Measurements from ENCODE around the gene PGAM4. TPM values are rescaled to one million over a fixed set of nuclear protein-coding genes. Genes with fewer than 3 reads are reported as not detected.
"Not testable (repeated sequence)": the region's sequence is repeated elsewhere in the genome, so short reads cannot be mapped to it uniquely, and the experiment has no call there.

PGAM4 gene
- total RNA-seq, 2 donors from 2014 or later = not detected

GRCh38 chrX:77946571-77946970 lies 22.9 kb downstream of the PGAM4 start:
- no peak for ATAC-seq
- H3K36me3 ChIP-seq (replicated peaks in 1 of 2; ENCODE audit: insufficient read depth in 1 of 2, low read depth in 2 of 2) = no peaks in the 10 kb centered on the region
- TF ChIP-seq, protein P1, sequence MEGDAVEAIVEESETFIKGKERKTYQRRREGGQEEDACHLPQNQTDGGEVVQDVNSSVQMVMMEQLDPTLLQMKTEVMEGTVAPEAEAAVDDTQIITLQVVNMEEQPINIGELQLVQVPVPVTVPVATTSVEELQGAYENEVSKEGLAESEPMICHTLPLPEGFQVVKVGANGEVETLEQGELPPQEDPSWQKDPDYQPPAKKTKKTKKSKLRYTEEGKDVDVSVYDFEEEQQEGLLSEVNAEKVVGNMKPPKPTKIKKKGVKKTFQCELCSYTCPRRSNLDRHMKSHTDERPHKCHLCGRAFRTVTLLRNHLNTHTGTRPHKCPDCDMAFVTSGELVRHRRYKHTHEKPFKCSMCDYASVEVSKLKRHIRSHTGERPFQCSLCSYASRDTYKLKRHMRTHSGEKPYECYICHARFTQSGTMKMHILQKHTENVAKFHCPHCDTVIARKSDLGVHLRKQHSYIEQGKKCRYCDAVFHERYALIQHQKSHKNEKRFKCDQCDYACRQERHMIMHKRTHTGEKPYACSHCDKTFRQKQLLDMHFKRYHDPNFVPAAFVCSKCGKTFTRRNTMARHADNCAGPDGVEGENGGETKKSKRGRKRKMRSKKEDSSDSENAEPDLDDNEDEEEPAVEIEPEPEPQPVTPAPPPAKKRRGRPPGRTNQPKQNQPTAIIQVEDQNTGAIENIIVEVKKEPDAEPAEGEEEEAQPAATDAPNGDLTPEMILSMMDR (IDR thresholded peaks at IDR 0.05) = no peak
- TF ChIP-seq POLR2A (IDR thresholded peaks at IDR 0.05) = no peak
- no peak for DNase-seq
- 93 to 98% methylated on average over 2 of the region's 2 CpGs for WGBS, 2 donors
- no peak overlapping the region for H3K4me3 ChIP-seq
- no peaks in the 10 kb centered on the region for H3K27me3 ChIP-seq
- H3K4me1 ChIP-seq = peaks cover 5% of the 10 kb centered on the region
- H3K27ac ChIP-seq = no peak overlapping the region
- intact Hi-C loops (cut with DNase I) = no loop called here
- H3K9me3 ChIP-seq = no peaks in the 10 kb centered on the region

DNA sequence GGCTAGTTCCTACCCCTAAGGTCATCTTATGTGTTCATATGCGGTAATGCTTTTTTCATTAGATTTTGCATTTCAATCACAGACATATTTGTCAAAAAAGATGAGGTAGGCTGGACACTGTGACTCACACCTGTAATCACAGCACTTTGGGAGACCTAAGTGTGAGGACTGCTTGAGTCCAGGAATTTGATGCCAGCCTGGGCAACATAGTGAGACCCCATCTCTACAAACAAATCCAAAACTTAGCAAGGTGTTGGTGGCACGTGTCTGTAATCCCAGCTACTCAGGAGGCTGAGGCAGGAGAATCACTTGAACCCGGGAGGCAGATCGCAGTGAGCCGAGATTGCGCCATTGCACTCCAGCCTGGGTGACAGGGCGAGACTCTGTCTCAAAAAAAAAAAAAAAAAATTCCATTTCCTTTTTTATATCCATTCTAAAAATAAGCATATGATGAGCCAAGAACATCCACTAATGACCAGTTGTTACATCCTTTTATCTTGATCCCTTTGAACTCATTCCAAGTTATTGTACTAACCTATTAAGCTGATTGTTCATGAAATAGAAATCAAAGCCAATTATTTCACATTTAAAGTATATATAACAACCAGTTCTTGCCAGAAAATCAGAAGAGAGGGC lies 23.4 kb downstream of the PGAM4 start:
- H3K9me3 ChIP-seq = no peaks in the 10 kb centered on the region
- DNase-seq (no peak), ATAC-seq (no peak)
- intact Hi-C loops (cut with DNase I) = no loop called here
- WGBS, 2 donors = 81 to 96% methylated on average over 6 to 7 of the region's 7 CpGs
- H3K27me3 ChIP-seq = no peaks in the 10 kb centered on the region
- TF ChIP-seq, protein P1 (IDR thresholded peaks at IDR 0.05) = no peak
- no peak for TF ChIP-seq POLR2A (IDR thresholded peaks at IDR 0.05)
- no peak overlapping the region for H3K27ac ChIP-seq
- no peak overlapping the region for H3K4me3 ChIP-seq
- peaks cover 5% of the 10 kb centered on the region for H3K4me1 ChIP-seq
- no peaks in the 10 kb centered on the region for H3K36me3 ChIP-seq (replicated peaks in 1 of 2; ENCODE audit: insufficient read depth in 1 of 2, low read depth in 2 of 2)

DNA sequence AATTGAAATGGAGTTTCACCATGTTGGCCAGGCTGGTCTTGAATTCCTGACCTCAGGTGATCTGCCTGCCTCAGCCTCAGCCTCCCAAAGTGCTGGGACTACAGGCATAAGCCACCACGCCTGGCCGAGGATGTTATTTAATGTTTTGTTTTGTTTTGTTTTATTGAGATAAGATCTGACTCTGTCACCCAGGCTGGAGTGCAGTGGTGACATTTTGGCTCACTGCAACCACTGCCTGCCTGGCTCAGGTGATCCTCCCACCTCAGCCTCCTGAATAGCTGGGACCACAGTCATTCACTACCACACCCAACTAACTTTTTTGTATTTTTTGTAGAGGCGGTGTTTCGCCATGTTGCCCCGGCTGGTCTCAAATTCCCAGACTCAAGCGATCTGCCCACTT lies 24.4 kb downstream of the PGAM4 start:
- intact Hi-C loops (cut with DNase I); H3K27me3 ChIP-seq; H3K27ac ChIP-seq; H3K36me3 ChIP-seq (replicated peaks in 1 of 2; ENCODE audit: insufficient read depth in 1 of 2, low read depth in 2 of 2); H3K4me1 ChIP-seq; ATAC-seq; H3K4me3 ChIP-seq; H3K9me3 ChIP-seq; DNase-seq: not testable (repeated sequence)
- WGBS, 2 donors = 97 to 99% methylated on average over 6 of the region's 6 CpGs

DNA sequence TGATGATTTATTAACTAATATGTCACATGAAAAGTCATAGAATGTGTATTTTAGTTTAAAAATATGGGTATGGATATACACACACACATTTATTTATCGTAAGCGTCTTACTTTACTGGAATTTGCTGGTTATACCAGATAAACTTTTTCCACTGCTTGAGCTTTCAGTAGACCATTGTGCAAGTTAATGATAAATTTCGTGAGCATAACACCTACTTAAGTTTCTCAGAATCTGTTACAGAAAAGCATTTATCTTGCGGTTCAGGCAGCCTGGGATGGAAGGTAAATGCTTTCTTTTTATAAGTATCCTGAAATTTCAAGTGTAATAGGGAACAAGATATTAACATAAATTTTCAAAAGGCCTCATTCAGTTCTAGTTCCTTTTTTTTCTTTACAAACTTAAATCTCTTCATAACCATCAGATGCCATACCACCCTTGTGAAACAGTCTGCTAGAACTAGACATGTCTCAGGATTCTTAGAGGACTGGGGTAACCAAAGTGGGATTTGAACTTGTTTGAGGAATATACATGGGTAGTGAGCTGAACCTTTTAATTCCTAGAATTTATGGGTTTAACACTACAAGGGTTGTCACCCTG lies 31.3 kb downstream of the PGAM4 start:
- DNase-seq (no peak), ATAC-seq (no peak)
- Histone ChIP-seq H3K4me1 (peaks cover 23% of the 10 kb centered on the region), H3K9me3 (no peaks in the 10 kb centered on the region), H3K27me3 (no peaks in the 10 kb centered on the region), H3K4me3 (no peak overlapping the region), H3K36me3 (replicated peaks in 1 of 2; ENCODE audit: insufficient read depth in 1 of 2, low read depth in 2 of 2) (no peaks in the 10 kb centered on the region), H3K27ac (peak overlapping the region in 1 of 4 donors; percentile 57)
- 12 to 16% methylated on average over 4 of the region's 4 CpGs for WGBS, 2 donors
- TF ChIP-seq, protein P1 (IDR thresholded peaks at IDR 0.05) = no peak
- no peak for TF ChIP-seq POLR2A (IDR thresholded peaks at IDR 0.05)
- intact Hi-C loops (cut with DNase I) = no loop called here

GRCh38 chrX:77937291-77937690 lies 32.1 kb downstream of the PGAM4 start:
- intact Hi-C loops (cut with DNase I) = no loop called here
- DNase-seq = no peak
- no peak overlapping the region for H3K4me3 ChIP-seq
- WGBS, 2 donors = 20 to 26% methylated on average over 3 of the region's 3 CpGs
- peak; percentile 92 for ATAC-seq
- no peaks in the 10 kb centered on the region for H3K9me3 ChIP-seq
- TF ChIP-seq, protein P1 (IDR thresholded peaks at IDR 0.05) = no peak
- TF ChIP-seq POLR2A (IDR thresholded peaks at IDR 0.05) = no peak
- no peaks in the 10 kb centered on the region for H3K27me3 ChIP-seq
- no peaks in the 10 kb centered on the region for H3K36me3 ChIP-seq (replicated peaks in 1 of 2; ENCODE audit: insufficient read depth in 1 of 2, low read depth in 2 of 2)
- peak overlapping the region in 3 of 4 donors; percentile 32 to 57 (median 53) for H3K27ac ChIP-seq
- peaks cover 23% of the 10 kb centered on the region for H3K4me1 ChIP-seq
